Esophagus muscularis mucosa (tissue), 4 donors: ENCODE measurements around the gene SIGLEC10.

ENCODE experiments used
- EP300 ChIP-seq: sonication (generic); formaldehyde crosslinking; IDR thresholded peaks from one replicate; pipeline ENCODE4 v1.6.1; 2017; ENCODE audit warnings: antibody characterized with exemption
- POLR2A ChIP-seq: fragments of 450-650 bp; IDR thresholded peaks from one replicate; pipeline ENCODE4 v1.6.1; 2017; ENCODE audit warnings: antibody characterized with exemption, moderate library complexity, mild to moderate bottlenecking, low read depth
- TF ChIP-seq, protein P1 (sequence below), 3 experiments: fragments of 200-600 bp in 2 of 3; fragments of 450-650 bp in 1 of 3; sonication (generic) in 2 of 3; IDR thresholded peaks; one replicate each; pipeline ENCODE4 v1.5.1; 2017 to 2019; ENCODE audit warnings: antibody characterized with exemption in 3 of 3, mild to moderate bottlenecking in 2 of 3, moderate library complexity in 1 of 3

DNA sequence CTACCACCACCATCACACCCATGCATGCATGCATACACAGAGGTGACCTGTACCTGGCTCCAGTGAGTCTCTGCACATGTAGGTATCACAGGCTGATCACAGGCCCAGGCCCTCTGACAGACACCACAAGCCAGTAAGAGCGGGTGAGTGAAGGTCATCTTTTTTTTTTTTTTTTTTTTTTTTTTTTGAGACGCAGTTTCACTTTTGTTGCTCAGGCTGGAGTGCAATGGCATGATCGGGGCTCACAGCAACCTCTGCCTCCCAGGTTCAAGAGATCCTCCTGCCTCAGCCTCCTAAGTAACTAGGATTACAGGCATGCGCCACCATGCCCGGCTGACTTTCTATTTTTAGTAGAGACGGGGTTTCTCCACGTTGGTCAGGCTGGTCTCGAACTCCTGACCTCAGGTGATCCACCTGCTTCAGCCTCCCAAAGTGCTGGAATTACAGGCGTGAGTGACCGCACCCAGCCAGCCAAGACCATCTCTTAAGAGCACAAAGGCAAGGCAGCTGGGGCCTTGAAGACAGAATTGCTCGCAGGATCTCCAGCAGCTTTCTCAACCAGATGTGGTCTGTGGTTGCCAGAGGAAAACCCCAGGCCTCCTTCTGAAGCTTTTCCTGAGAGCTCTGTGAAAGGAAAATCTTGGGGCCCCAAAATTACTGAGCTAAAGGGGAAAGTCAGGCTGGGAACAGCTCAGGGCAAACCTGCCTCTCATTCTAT is 41.8 kb downstream of the SIGLEC10 start:
- TF ChIP-seq POLR2A: no peak
- TF ChIP-seq EP300: no peak
- TF ChIP-seq, protein P1, sequence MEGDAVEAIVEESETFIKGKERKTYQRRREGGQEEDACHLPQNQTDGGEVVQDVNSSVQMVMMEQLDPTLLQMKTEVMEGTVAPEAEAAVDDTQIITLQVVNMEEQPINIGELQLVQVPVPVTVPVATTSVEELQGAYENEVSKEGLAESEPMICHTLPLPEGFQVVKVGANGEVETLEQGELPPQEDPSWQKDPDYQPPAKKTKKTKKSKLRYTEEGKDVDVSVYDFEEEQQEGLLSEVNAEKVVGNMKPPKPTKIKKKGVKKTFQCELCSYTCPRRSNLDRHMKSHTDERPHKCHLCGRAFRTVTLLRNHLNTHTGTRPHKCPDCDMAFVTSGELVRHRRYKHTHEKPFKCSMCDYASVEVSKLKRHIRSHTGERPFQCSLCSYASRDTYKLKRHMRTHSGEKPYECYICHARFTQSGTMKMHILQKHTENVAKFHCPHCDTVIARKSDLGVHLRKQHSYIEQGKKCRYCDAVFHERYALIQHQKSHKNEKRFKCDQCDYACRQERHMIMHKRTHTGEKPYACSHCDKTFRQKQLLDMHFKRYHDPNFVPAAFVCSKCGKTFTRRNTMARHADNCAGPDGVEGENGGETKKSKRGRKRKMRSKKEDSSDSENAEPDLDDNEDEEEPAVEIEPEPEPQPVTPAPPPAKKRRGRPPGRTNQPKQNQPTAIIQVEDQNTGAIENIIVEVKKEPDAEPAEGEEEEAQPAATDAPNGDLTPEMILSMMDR (IDR thresholded peaks at IDR 0.05): no peak
